B cell (primary cell): ENCODE data around the gene OR6J1. TPM values are rescaled to one million over a fixed set of nuclear protein-coding genes. Genes with fewer than 3 reads are reported as not detected.

Experiments used
- ATAC-seq: fragments of 200-7000 bp; cut with Tn5 transposase; one replicate; pipeline ENCODE4 v1.10.0; 2021; ENCODE audit warnings: low read depth, mild to moderate bottlenecking, moderate number of reproducible peaks, moderate library complexity
- CTCF ChIA-PET: fragments of 350-600 bp; sonication (Branson Sonifier 250); formaldehyde crosslinking; loops from one replicate; lab custom pipeline; 2021; ENCODE audit warnings: antibody characterized with exemption, inconsistent platforms; lab: Charles Lee
- POLR2A ChIA-PET: fragments of 350-600 bp; sonication (Branson Sonifier 250); formaldehyde crosslinking; loops from one replicate; lab custom pipeline; 2021; ENCODE audit warnings: antibody characterized with exemption; lab: Charles Lee
- DNase-seq: peaks from one replicate; pipeline ENCODE4 v3.0.0; 2013
- H2AFZ ChIP-seq: 2 replicates; pipeline ENCODE4 v1.6.1; 2012; ENCODE audit warnings: mild to moderate bottlenecking, low read depth, low read length; ENCODE audit not compliant: insufficient read depth, poor library complexity, severe bottlenecking
- H3K27ac ChIP-seq, 2 donors: 1 replicate in 1 of 2; 2 replicates in 1 of 2; pipeline ENCODE4 v1.5.1; 2012 to 2013; ENCODE audit warnings: low read length in 2 of 2, mild to moderate bottlenecking in 2 of 2, moderate library complexity in 1 of 2
- H3K27me3 ChIP-seq, 4 experiments: fragments of 200-600 bp in 1 of 4; sonication (generic) in 1 of 4; replicated peaks in 1 of 4; 1 replicate in 2 of 4; 2 replicates in 2 of 4; pipeline versions ENCODE4 v1.6.1 to v1.7.0; 2013 to 2016; ENCODE audit warnings: low read length in 3 of 4, mild to moderate bottlenecking in 2 of 4, mixed read lengths in 1 of 4, moderate library complexity in 1 of 4; ENCODE audit not compliant: insufficient read depth in 4 of 4, control insufficient read depth in 3 of 4; ENCODE audit errors: control extremely low read depth in 1 of 4
- H3K36me3 ChIP-seq, 2 experiments: replicated peaks in 1 of 2; 1 replicate in 1 of 2; 2 replicates in 1 of 2; pipeline versions ENCODE4 v1.6.1 to v1.7.1; 2013; ENCODE audit warnings: low read length in 1 of 2; ENCODE audit not compliant: insufficient read depth in 2 of 2, control insufficient read depth in 1 of 2; ENCODE audit errors: control extremely low read depth in 1 of 2, extremely low read depth in 1 of 2
- H3K4me1 ChIP-seq, 2 donors: fragments of 200-600 bp in 1 of 2; sonication (generic) in 1 of 2; 1 replicate in 1 of 2; 2 replicates in 1 of 2; pipeline versions ENCODE4 v1.5.1 to v1.6.1; 2013 to 2017; ENCODE audit warnings: low read length in 2 of 2; ENCODE audit not compliant: control insufficient read depth in 2 of 2, insufficient read depth in 2 of 2
- H3K4me2 ChIP-seq: replicated peaks from 2 replicates; pipeline ENCODE3; 2012; ENCODE audit warnings: mild to moderate bottlenecking, low read depth, low read length; ENCODE audit not compliant: poor library complexity, severe bottlenecking
- H3K4me3 ChIP-seq, 5 experiments: fragments of 200-600 bp in 1 of 5; sonication (generic) in 1 of 5; 1 replicate in 3 of 5; 2 replicates in 2 of 5; pipeline versions ENCODE4 v1.5.1 to v1.7.0; 2011 to 2016; ENCODE audit warnings: low read length in 4 of 5, mild to moderate bottlenecking in 4 of 5, low read depth in 2 of 5, control low read depth in 1 of 5, moderate library complexity in 1 of 5; ENCODE audit not compliant: insufficient read depth in 1 of 5; ENCODE audit errors: control extremely low read depth in 1 of 5, extremely low read depth in 1 of 5
- H3K79me2 ChIP-seq: fragments of 200-600 bp; sonication (generic); one replicate; pipeline ENCODE4 v1.6.0; 2016; ENCODE audit warnings: low read length; ENCODE audit not compliant: control insufficient read depth, insufficient read depth
- H3K9ac ChIP-seq: fragments of 200-600 bp; sonication (generic); 2 replicates; pipeline ENCODE4 v1.6.1; 2017; ENCODE audit warnings: mild to moderate bottlenecking, low read length, moderate library complexity
- H3K9me3 ChIP-seq, 3 donors: one replicate each; pipeline versions ENCODE4 v1.6.1 to v1.7.1; 2013; ENCODE audit warnings: low read length in 2 of 3; ENCODE audit not compliant: control insufficient read depth in 2 of 3, insufficient read depth in 1 of 3; ENCODE audit errors: control extremely low read depth in 1 of 3
- H4K20me1 ChIP-seq: 2 replicates; pipeline ENCODE4 v1.6.0; 2012; ENCODE audit warnings: mild to moderate bottlenecking, low read length; ENCODE audit not compliant: insufficient read depth, control insufficient read depth, poor library complexity, severe bottlenecking
- H3K27ac Mint-ChIP-seq: one replicate; pipeline ENCODE4 v1.8.0; 2021; ENCODE audit warnings: mixed read lengths
- H3K27me3 Mint-ChIP-seq: one replicate; pipeline ENCODE4 v1.8.0; 2021; ENCODE audit warnings: mixed read lengths
- H3K4me1 Mint-ChIP-seq: one replicate; pipeline ENCODE4 v1.8.0; 2021; ENCODE audit warnings: mixed read lengths
- H3K4me3 Mint-ChIP-seq: one replicate; pipeline ENCODE4 v1.8.0; 2021; ENCODE audit warnings: mixed read lengths
- H3K9me3 Mint-ChIP-seq: one replicate; pipeline ENCODE4 v1.8.0; 2022; ENCODE audit warnings: mixed read lengths; ENCODE audit not compliant: insufficient read depth
- EZH2 ChIP-seq: IDR thresholded peaks from 2 replicates; pipeline ENCODE4 v1.6.1; 2012; ENCODE audit warnings: borderline replicate concordance, low read depth, mild to moderate bottlenecking, moderate library complexity, low read length; ENCODE audit not compliant: insufficient read depth, poor library complexity, severe bottlenecking
- WGBS: methylation state at CpG from one replicate; pipeline ENCODE4 v1.1.5; 2013; ENCODE audit warnings: missing lambda C conversion rate; ENCODE audit not compliant: insufficient coverage; 5-methylcytosine and 5-hydroxymethylcytosine counted together
- intact Hi-C: fragments of 100-400 bp; cut with micrococcal nuclease; formaldehyde crosslinking; loops from one replicate; pipeline ENCODE4 v1.10.0; 2022
- polyA plus RNA-seq: library from polyadenylated mRNA; depleted of rRNA; stranded (reverse); fragments of >200 nt; gene quantifications from 2 replicates; pipeline ENCODE4 v1.2.3, GENCODE V29; 2012
- total RNA-seq, 2 donors: library from RNA; stranded (reverse); fragments of 120-200 nt in 1 of 2; gene quantifications; 1 replicate in 1 of 2; 2 replicates in 1 of 2; pipeline versions ENCODE4 v1.2.3 to v1.2.4, GENCODE V29; 2013 to 2022
- TF ChIP-seq, protein P1 (sequence below): fragments of 200-600 bp; IDR thresholded peaks from one replicate; pipeline ENCODE4 v1.8.0; 2022; ENCODE audit warnings: antibody characterized with exemption, mild to moderate bottlenecking

Gene OR6J1
- total and polyA plus RNA-seq, 2 donors (not counting 1 experiment from before 2014, with no cell fraction given), result not detected

DNA sequence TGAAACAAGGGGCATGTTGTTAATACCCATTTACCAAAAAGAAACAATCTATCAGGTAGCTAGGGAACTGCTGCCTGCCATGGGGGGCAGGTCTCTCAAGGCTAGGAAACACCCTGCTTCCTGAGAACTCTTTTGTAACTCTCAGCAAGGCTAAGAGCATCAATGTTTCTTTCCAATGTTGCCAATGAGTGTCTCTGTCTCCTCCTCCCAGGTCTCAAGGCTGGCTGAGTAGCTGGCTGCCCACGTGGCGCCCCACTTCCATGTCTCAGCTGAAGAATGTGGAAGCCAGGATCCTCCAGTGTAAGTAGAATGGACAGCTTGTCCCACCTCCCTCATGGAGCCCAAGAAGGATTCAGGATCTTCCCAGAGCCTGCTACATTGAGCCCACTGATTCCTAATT lies 42.7 kb downstream of the OR6J1 start:
- peaks cover 18% of the 10 kb centered on the region for H3K79me2 ChIP-seq
- intact Hi-C loops, result no loop called here

GRCh38 chr14:22600027-22600426 lies 44.1 kb downstream of the OR6J1 start:
- CTCF ChIA-PET, result interaction anchor here (0.9 to 5.3 kb wide), 5 partner anchors 10 to 301 kb away, joined by 3 to 28 read pairs (median 9); partner anchors contain the start of gene DAD1
- no peak overlapping the region for H3K27ac Mint-ChIP-seq
- no peak overlapping the region for H3K9ac ChIP-seq

More for the DNA sequence above, 42.7 kb downstream of the OR6J1 start:
- H3K4me2 ChIP-seq, result no peak overlapping the region
- H3K9me3 Mint-ChIP-seq, result no peaks in the 10 kb centered on the region
- no peak overlapping the region for H3K27ac Mint-ChIP-seq
- no peaks in the 10 kb centered on the region for H3K9me3 ChIP-seq
- no peaks in the 10 kb centered on the region for H3K27me3 Mint-ChIP-seq
- TF ChIP-seq EZH2, result no peak
- TF ChIP-seq, protein P1, sequence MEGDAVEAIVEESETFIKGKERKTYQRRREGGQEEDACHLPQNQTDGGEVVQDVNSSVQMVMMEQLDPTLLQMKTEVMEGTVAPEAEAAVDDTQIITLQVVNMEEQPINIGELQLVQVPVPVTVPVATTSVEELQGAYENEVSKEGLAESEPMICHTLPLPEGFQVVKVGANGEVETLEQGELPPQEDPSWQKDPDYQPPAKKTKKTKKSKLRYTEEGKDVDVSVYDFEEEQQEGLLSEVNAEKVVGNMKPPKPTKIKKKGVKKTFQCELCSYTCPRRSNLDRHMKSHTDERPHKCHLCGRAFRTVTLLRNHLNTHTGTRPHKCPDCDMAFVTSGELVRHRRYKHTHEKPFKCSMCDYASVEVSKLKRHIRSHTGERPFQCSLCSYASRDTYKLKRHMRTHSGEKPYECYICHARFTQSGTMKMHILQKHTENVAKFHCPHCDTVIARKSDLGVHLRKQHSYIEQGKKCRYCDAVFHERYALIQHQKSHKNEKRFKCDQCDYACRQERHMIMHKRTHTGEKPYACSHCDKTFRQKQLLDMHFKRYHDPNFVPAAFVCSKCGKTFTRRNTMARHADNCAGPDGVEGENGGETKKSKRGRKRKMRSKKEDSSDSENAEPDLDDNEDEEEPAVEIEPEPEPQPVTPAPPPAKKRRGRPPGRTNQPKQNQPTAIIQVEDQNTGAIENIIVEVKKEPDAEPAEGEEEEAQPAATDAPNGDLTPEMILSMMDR, result no peak
- H3K36me3 ChIP-seq, result peaks cover 0 to 47% of the 10 kb centered on the region in 2 experiments
- no peak overlapping the region for H3K9ac ChIP-seq
- peaks cover 28% of the 10 kb centered on the region for H3K4me1 Mint-ChIP-seq
- ChIA-PET CTCF (interaction anchor here (0.6 to 5.3 kb wide), 5 partner anchors 12 to 371 kb away, joined by 3 to 28 read pairs (median 4); partner anchors contain the start of gene DAD1), POLR2A (no interaction called here)
- H4K20me1 ChIP-seq, result no peaks in the 10 kb centered on the region
- no peak overlapping the region for H2AFZ ChIP-seq
- no peak for ATAC-seq
- H3K4me1 ChIP-seq, result peaks cover 15 to 22% of the 10 kb centered on the region in 2 donors
- H3K27ac ChIP-seq, result no peak overlapping the region
- H3K4me3 ChIP-seq, result no peak overlapping the region
- no peak overlapping the region for H3K4me3 Mint-ChIP-seq
- 86% methylated on average over 2 of the region's 2 CpGs for WGBS
- no peak for DNase-seq
- no peaks in the 10 kb centered on the region for H3K27me3 ChIP-seq

More at GRCh38 chr14:22600027-22600426, 44.1 kb downstream of the OR6J1 start:
- no peaks in the 10 kb centered on the region for H4K20me1 ChIP-seq
- peaks cover 0 to 33% of the 10 kb centered on the region in 2 experiments for H3K36me3 ChIP-seq
- Mint-ChIP-seq H3K9me3 (no peaks in the 10 kb centered on the region), H3K27me3 (no peaks in the 10 kb centered on the region), H3K4me3 (peak overlapping the region; percentile 98), H3K4me1 (peaks cover 28% of the 10 kb centered on the region)
- TF ChIP-seq, protein P1, result no peak
- no peak for TF ChIP-seq EZH2
- no peak overlapping the region for H3K4me3 ChIP-seq
- no peak overlapping the region for H2AFZ ChIP-seq
- H3K4me1 ChIP-seq, result peaks cover 15 to 22% of the 10 kb centered on the region in 2 donors
- no peak overlapping the region for H3K27ac ChIP-seq
- ATAC-seq (no peak), DNase-seq (no peak)
- H3K27me3 ChIP-seq, result no peaks in the 10 kb centered on the region
- peak overlapping the region; percentile 83 for H3K4me2 ChIP-seq
- POLR2A ChIA-PET, result no interaction called here
- intact Hi-C loops, result no loop called here
- H3K9me3 ChIP-seq, result no peaks in the 10 kb centered on the region
- H3K79me2 ChIP-seq, result peaks cover 18% of the 10 kb centered on the region
